Stimulated activated naive B cell treated with anti-CD40 and anti-IgM and Interleukin-4, amounts not matched to agents 10 μg/mL and 1 μg/mL and 100 μg/mL, for 72 hours (primary cell): ENCODE results near the gene SARDH.

Source experiments
- ATAC-seq, 2 donors: fragments of 150-1000 bp; cut with Tn5 transposase; replicated peaks; 2 replicates each; pipeline ENCODE4 v1.10.0; 2021; ENCODE audit warnings: moderate library complexity in 1 of 2
- DNase-seq: peaks from one replicate; pipeline ENCODE4 v3.0.0; 2021
- H3K27ac Mint-ChIP-seq: one replicate; pipeline ENCODE4 v1.8.0; 2022; ENCODE audit warnings: mild to moderate bottlenecking, mixed read lengths
- H3K27me3 Mint-ChIP-seq, 2 donors: one replicate each; pipeline ENCODE4 v1.8.0; 2022; ENCODE audit warnings: mixed read lengths in 2 of 2
- H3K36me3 Mint-ChIP-seq, 2 donors: one replicate each; pipeline ENCODE4 v1.8.0; 2022; ENCODE audit warnings: mixed read lengths in 2 of 2, mild to moderate bottlenecking in 1 of 2
- H3K4me1 Mint-ChIP-seq, 2 donors: one replicate each; pipeline ENCODE4 v1.8.0; 2022; ENCODE audit warnings: mixed read lengths in 2 of 2, mild to moderate bottlenecking in 1 of 2
- H3K4me3 Mint-ChIP-seq, 2 donors: one replicate each; pipeline ENCODE4 v1.8.0; 2022; ENCODE audit warnings: mild to moderate bottlenecking in 2 of 2, mixed read lengths in 2 of 2, moderate library complexity in 1 of 2
- H3K9me3 Mint-ChIP-seq, 2 donors: one replicate each; pipeline ENCODE4 v1.8.0; 2022; ENCODE audit warnings: mixed read lengths in 2 of 2, mild to moderate bottlenecking in 1 of 2

Gene SARDH

DNA sequence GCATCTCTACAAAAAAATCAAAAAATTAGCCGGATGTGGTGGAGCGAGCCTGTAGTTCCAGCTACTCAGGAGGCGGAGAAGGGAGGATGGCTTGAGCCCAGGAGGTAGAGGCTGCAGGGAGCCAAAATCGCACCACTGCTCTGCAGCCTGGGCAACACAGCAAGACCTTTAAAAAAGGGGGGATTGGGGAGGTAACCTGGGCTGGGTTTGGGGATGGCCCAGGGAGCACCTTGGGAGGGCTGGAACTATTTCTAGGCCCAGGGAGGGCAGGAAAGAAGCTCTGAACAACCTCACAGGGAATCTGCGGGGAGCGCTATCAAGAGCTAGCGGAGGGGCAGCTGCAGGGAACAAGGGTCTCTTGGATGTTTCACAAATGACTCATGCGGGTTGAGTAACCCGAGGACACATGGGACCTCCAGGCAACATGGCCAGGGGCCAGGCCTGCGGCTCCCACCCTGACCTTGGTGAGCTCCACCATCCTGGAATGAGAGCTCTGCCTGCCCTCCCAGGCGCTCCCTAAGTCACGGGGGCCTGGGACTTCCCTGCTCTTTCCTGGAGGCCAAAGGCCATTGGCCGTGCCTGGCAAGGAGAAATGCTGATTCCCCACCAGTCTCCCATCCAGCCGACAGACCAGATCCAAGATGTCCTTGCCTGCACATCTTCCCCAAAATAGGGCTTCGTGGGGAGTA lies 23.4 kb downstream of the SARDH start:
- Mint-ChIP-seq H3K27me3 (peaks cover 36 to 55% of the 10 kb centered on the region in 2 donors), H3K27ac (no peak overlapping the region), H3K4me3 (no peak overlapping the region), H3K9me3 (peaks cover 0 to 3% of the 10 kb centered on the region in 2 donors), H3K36me3 (peaks cover 4% of the 10 kb centered on the region in 2 donors), H3K4me1 (peaks cover 5 to 6% of the 10 kb centered on the region in 2 donors)
- ATAC-seq (no peak), DNase-seq (no peak)

DNA sequence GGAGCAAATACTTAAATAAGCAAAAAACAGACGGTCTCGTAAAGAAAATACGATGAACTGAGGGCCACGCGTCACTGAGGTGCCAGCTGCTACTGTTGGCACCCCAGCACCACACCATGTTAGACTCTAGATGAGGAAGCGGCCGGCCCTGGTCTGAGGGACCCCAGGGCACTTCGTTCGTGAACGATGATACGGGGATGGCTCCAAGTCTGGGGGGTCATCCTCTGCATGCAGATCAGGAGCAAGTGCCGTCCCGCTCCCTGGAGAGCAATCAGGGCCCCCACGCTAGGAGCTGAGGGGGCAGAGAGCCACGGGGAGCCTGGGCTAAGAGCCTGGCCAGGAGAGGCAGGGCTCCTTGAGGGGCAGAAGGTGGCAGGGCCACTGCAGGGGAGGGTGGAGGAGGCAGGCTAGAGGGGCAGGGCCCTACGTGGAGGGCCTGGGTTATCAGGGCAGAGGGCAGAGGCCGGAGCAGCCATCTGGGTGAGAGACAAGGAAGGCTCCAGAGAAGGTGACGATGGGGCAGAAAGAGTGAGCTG lies 24.1 kb downstream of the SARDH start:
- Mint-ChIP-seq H3K9me3 (peaks cover 0 to 2% of the 10 kb centered on the region in 2 donors), H3K36me3 (peaks cover under 1 to 3% of the 10 kb centered on the region in 2 donors), H3K4me3 (no peak overlapping the region), H3K27ac (no peak overlapping the region), H3K27me3 (peaks cover 33 to 52% of the 10 kb centered on the region in 2 donors), H3K4me1 (peaks cover 11 to 13% of the 10 kb centered on the region in 2 donors)
- ATAC-seq (no peak), DNase-seq (no peak)

DNA sequence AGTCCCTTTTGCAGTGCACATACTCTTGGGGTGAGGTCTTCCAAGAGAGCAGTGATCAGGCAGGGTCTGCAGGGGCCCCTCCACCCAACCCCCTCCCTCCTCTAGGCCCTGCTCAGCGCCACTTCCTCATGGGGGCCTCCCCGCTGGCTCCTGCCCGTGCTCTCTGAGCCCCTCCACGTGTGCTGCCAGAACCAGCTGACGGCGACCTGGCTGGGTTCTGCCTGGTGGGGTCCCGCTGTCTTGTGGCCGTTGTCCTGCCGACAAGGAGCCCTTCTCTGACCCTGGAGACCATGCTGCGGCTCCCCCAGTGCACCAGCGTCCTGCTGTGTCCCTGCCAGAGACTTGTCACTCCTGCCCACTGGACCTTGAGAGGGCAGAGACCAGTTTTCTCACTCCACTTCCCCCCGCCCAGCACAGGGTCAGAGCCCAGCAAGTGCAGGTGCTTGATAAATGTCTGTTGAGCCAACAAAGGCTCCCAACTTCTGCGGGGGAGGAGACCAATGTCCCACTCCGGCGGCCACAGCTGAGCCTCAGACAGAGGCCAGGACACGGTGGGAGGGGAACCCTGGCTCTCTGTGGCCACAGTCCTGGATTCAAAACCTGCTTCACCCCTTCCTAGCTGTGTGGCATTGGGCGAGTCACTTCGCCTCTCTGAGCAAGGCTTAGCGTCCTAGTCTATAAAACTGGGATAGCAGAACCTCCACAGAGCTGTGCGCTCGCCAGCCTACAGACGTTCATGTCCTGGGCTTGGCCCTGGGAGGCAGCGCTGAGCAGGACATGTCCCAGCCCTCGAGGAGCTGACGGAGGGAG lies 24.8 kb downstream of the SARDH start:
- Mint-ChIP-seq H3K27me3 (peaks cover 28 to 45% of the 10 kb centered on the region in 2 donors), H3K27ac (no peak overlapping the region), H3K4me1 (peaks cover 11 to 13% of the 10 kb centered on the region in 2 donors), H3K9me3 (no peaks in the 10 kb centered on the region), H3K4me3 (no peak overlapping the region), H3K36me3 (no peaks in the 10 kb centered on the region)
- DNase-seq (no peak), ATAC-seq (peak in 1 of 2 donors; percentile 42)

DNA sequence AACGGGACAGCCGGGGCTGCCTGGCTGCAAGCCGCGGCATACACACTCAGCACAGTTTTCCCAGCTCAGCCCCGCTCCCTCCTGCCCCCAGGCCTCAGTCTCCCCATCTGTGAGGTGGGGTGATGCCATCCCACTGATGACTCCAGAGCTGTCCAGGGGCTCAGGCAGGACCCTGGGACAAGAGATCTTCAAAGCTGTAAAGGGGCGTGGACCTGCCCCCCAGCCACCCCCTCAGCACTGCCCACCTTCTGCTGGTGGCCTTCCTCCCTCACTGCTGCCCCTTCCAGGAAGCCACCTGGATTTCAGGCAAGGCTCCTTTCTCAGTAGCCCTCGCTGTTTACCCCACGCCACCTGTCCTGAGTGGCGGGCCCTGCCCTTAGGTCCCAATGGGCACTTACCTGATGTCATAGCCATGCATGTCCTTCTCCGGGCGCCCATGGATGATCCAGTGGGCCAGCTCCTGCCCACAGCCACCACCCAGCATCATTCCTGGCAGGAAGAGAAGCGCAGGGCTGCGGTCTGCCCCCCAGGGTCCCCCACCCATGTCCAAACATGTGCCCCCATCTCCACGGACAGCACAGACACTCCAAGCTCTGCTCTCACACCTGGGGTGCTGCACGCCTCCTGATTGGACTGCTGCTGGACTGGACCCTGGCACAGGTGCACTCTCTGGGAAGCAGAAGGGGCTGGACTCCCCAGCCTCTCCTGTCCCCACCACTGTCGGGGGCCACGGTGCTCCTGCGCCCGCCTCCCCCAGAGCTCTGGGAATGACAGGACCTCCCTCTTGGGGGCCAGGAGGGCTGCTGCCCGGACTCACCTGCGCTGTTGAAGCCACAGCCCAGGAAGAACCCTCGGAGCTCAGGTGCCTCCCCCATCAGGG lies 25.7 kb downstream of the SARDH start:
- no peak overlapping the region for H3K27ac Mint-ChIP-seq

DNA sequence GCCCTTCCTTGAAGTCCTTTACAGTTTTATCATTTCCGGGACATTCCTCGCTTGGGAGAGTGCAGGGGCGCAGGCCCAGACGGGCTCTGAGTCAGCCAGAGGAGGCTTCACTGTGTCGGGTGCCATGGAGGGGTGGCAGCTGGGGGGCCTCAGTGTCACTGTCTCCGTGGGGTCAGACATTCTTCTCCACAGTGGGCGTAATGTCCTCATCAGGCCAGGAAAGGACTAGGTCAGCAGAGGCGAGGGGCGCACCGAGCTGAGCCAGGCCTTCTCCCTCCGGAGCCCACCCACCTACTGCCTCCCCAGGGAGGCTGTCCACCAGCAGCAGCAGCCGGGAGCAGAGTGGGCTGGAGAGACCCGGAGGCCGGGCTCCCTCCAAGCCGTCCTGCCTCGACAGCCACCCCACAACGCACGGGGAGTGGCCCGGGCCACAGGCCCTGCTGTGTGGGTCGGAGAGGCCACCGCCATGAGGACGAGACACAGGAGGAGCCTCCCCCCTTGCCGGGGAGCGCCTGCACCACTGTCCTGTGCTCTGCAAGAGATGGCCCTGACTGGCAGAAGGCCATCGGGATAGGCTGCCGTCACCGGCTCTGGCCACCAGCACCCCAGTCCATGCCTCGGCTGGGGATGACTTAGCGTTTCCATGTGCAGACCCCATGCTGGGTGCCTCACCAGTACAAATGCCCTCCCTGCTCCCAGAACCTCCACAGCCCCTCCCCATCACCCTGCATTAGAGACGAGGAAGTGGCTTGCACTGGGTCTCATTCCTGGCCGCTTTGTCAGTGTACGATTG lies 26.5 kb downstream of the SARDH start:
- no peak overlapping the region for H3K4me3 Mint-ChIP-seq

More for the DNA sequence above, 25.7 kb downstream of the SARDH start:
- H3K27me3 Mint-ChIP-seq: peaks cover 25 to 36% of the 10 kb centered on the region in 2 donors
- peaks cover 12 to 16% of the 10 kb centered on the region in 2 donors for H3K4me1 Mint-ChIP-seq
- no peaks in the 10 kb centered on the region for H3K9me3 Mint-ChIP-seq
- DNase-seq (no peak), ATAC-seq (no peak)
- no peak overlapping the region for H3K4me3 Mint-ChIP-seq
- no peaks in the 10 kb centered on the region for H3K36me3 Mint-ChIP-seq

DNA sequence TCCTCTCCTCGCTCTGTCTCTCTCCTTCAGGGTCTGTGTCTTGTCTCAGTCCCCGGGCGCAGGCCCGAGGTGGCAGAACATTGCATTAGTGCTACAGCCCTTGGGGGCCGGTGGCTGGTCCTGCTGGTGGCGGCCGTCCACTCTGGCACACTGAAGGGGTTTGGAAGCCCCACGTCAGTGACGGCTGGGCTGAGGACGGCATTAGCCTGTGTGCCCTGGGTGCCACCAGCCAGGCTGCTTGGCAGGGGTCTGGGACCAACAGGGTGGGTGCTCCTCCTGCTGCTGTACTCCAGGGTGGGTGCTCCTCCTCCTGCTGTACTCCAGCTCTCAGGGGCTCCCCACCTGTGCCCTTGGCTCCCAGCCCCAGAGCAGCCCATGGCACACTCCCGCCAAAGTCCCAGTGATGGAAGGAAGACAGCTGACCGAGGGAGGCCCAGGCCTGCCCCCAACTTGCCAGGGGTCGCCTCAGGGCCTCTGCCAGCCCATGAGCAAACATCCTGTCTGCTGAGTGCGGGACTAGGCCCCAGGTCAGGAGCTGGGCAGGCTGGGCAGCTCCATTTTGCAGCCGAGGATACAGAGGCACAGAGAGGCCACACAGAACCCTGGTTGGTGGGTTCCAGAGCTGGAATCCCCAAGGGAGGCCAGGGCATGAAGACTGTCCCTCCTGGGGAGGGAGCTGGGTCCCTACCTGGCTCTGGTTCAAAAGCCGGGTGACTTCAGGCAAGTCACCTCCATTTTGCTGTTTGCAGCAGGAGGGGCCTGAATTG lies 27.3 kb downstream of the SARDH start:
- H3K27me3 Mint-ChIP-seq: peaks cover 23 to 24% of the 10 kb centered on the region in 2 donors
- peaks cover 18 to 23% of the 10 kb centered on the region in 2 donors for H3K4me1 Mint-ChIP-seq
- ATAC-seq: no peak
- no peak overlapping the region for H3K4me3 Mint-ChIP-seq
- H3K36me3 Mint-ChIP-seq: no peaks in the 10 kb centered on the region
- no peak for DNase-seq
- no peak overlapping the region for H3K27ac Mint-ChIP-seq
- H3K9me3 Mint-ChIP-seq: no peaks in the 10 kb centered on the region

More for the DNA sequence above, 26.5 kb downstream of the SARDH start:
- H3K4me1 Mint-ChIP-seq: peaks cover 17 to 23% of the 10 kb centered on the region in 2 donors
- H3K27me3 Mint-ChIP-seq: peaks cover 22 to 28% of the 10 kb centered on the region in 2 donors
- H3K9me3 Mint-ChIP-seq: no peaks in the 10 kb centered on the region
- H3K27ac Mint-ChIP-seq: no peak overlapping the region
- DNase-seq: no peak
- no peak for ATAC-seq
- no peaks in the 10 kb centered on the region for H3K36me3 Mint-ChIP-seq

DNA sequence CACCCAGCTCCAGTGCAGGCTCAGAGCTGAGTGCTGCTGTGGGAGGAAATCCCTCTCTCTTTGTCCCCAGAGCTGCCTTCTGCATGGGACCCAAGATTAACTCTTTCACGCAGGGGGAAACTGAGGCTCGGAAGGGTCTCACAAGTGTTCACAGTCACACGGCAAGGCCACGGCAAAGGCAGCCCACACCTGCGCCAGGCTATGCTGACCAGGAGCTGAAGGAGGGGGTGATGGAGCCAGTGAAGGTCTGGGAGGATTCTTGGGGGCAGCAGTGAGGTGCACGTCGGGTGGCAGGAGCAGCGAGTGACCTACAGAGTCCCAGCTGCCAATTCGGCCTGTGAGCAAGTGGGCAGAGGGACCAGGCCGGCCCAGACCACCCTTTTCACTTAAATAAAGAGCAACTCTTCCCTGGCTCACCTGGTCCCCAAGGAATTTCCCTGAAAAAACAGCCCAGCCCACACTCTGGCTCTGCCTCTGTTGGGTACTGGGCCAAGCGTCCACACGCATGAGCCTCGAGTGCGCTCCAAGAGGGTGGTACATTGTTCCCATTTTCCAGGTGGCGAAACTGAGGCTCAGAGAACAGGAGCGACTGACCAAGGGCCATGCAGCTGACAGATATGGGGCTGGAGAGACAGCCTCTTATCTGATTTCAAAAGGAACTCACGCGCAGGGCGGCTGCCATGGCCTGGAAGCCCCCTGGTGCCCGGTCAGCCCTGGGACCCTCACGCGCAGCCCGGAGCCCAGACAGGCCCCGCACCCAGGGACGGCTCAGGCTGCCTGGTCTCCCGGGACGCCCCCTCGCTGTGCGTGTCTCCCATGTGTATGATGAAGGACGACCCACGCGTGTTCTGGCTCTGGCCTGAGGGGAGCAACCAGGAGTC lies 28.2 kb downstream of the SARDH start:
- Mint-ChIP-seq H3K4me3 (no peak overlapping the region), H3K27ac (no peak overlapping the region), H3K36me3 (no peaks in the 10 kb centered on the region), H3K9me3 (no peaks in the 10 kb centered on the region), H3K27me3 (peaks cover 17 to 22% of the 10 kb centered on the region in 2 donors), H3K4me1 (peaks cover 17 to 23% of the 10 kb centered on the region in 2 donors)
- DNase-seq (no peak), ATAC-seq (no peak)

DNA sequence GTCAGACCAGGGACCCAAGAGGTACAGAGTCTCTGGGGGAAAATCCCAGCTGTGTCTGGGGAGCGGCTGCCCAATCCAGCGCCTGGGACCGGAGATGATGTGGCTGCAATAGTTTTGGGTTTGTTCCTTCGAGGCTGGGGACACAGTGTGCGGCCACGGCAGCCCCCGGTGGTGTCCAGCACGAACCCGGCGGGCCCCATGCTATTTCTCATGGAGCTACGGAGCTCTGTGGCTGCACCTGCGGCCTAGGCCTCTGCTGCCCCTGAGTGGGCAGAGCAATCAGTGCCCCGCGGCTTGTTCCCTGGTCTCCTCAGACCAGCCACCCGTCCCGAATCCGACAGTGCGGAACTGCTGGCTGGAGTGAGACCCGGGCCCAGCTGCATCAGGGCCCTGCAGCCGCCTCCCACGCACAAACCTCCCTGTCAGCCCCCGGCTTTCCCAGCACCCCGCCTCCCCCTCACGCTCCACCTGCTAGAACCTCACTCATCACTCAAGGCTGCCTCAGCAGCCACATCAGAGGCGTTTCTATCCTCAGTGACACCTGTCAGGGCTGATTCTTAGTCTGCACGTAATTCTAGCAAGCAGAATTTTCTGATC lies 29.0 kb downstream of the SARDH start:
- ATAC-seq: peak; percentile 45 to 65
- DNase-seq: no peak
- Mint-ChIP-seq H3K9me3 (no peaks in the 10 kb centered on the region), H3K36me3 (no peaks in the 10 kb centered on the region), H3K4me3 (no peak overlapping the region), H3K4me1 (peaks cover 17 to 23% of the 10 kb centered on the region in 2 donors), H3K27ac (no peak overlapping the region), H3K27me3 (peaks cover 16 to 21% of the 10 kb centered on the region in 2 donors)

DNA sequence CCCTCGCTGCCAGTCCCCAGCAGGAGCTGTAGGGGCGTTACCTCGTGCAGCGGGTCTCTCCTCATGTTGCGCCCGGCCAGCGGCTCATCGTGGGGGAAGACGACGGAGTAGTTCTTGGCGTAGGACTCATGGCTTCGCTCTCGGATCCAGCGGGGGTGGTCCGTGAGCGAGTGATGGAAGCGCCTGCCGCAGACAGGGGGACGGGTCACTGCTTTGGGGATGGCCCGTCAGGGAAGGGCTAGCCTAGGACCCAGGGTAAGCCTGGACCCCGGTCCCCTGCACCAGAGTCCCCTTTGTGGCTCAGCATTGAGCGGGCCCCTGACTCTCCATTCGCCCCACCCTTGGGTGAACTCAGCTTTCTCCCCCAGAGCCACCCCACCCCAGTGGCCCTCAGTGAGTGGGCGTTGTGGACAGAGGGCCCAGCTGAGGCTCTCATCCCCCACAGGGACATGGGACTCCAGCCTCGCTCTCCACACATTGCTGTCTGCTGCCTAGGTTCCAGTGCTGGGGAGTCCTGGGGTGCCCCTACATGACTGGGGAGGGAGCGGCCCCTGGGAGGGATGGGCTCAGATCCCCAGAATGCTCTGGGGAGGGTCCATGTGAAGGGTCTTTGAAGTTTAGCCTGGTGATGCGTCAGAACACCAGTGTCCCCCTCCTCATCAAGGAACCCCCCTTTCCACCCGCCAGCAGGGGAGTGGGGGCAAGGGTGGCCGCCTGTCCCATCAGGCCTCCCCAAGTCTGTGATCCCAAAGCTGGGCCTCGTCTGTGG lies 29.7 kb downstream of the SARDH start:
- Mint-ChIP-seq H3K4me1 (peaks cover 16 to 20% of the 10 kb centered on the region in 2 donors), H3K27me3 (peaks cover 16 to 18% of the 10 kb centered on the region in 2 donors), H3K9me3 (no peaks in the 10 kb centered on the region), H3K4me3 (no peak overlapping the region), H3K27ac (no peak overlapping the region), H3K36me3 (no peaks in the 10 kb centered on the region)
- DNase-seq: no peak
- ATAC-seq: no peak

DNA sequence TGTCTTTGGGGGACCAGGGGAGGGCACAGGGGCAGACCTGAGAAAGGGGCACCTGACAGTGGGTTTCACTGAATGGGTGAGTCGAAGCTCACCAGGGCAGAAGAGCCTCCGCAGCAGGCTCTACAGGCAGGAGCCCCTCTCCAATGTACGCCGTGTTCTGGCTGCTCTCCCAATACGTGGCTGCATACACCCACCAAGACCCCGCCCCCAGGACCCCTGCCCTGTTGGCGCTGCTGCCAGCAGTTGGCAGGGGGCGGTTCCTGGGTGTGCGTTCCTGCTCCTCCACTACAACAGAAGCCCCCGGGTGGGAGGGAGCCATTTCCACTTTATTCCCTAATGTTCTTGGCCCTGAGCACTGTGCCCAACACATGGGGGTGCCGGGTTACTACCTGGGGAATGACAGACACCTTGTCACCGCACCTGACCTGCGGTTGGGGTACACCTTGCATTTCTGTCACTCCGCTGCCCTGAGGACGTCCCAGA lies 30.3 kb downstream of the SARDH start:
- Mint-ChIP-seq H3K27ac (no peak overlapping the region), H3K4me1 (peaks cover 14 to 21% of the 10 kb centered on the region in 2 donors), H3K4me3 (no peak overlapping the region), H3K36me3 (no peaks in the 10 kb centered on the region), H3K9me3 (no peaks in the 10 kb centered on the region), H3K27me3 (peaks cover 16 to 17% of the 10 kb centered on the region in 2 donors)
- DNase-seq (no peak), ATAC-seq (no peak)
